ENCODE results near the gene BATF3.

The BATF3 gene

GRCh38 chr1:212646588-212646987, 53.1 kb downstream of the BATF3 start:
- Histone ChIP-seq H3K4ac (ENCODE audit: low read length) (no peak overlapping the region), H3K79me1 (ENCODE audit: low read depth, low read length) (no peaks in the 10 kb centered on the region), H3K27ac (replicated peaks; ENCODE audit: low read length) (no peak overlapping the region), H3K23ac (ENCODE audit: low read depth, low read length, poor library complexity) (peak overlapping the region; percentile 45), H3K4me2 (ENCODE audit: insufficient read depth, low read length, poor library complexity, severe bottlenecking) (no peak overlapping the region), H3K14ac (ENCODE audit: low read length) (peak overlapping the region; percentile 40), H2BK15ac (ENCODE audit: low read length) (no peak overlapping the region), H3K18ac (ENCODE audit: low read length) (no peak overlapping the region), H2AK5ac (ENCODE audit: low read depth, low read length) (no peak overlapping the region), H3K9ac (ENCODE audit: low read depth, low read length, poor library complexity) (no peak overlapping the region), H3K4me1 (ENCODE audit: control insufficient read depth in 2 of 2, insufficient read depth in 1 of 2, low read depth in 1 of 2, low read length in 2 of 2) (no peaks in the 10 kb centered on the region), H3K36me3 (replicated peaks in 1 of 2; ENCODE audit: control insufficient read depth in 2 of 2, insufficient read depth in 2 of 2, low read length in 2 of 2) (no peaks in the 10 kb centered on the region), H3K9me3 (replicated peaks in 1 of 2; ENCODE audit: control insufficient read depth in 2 of 2, insufficient read depth in 1 of 2, low read depth in 1 of 2, low read length in 2 of 2) (no peaks in the 10 kb centered on the region), H2BK12ac (ENCODE audit: low read length) (no peak overlapping the region), H4K8ac (ENCODE audit: low read depth, low read length) (no peak overlapping the region), H3K4me3 (ENCODE audit: low read length in 2 of 2) (no peak overlapping the region), H2AFZ (ENCODE audit: low read length) (no peak overlapping the region), H4K91ac (ENCODE audit: low read depth, low read length, poor library complexity) (no peak overlapping the region), H2BK5ac (ENCODE audit: low read length) (no peak overlapping the region), H3K27me3 (ENCODE audit: control insufficient read depth in 3 of 3, insufficient read depth in 3 of 3, low read depth in 1 of 3, low read length in 3 of 3) (peaks cover 0 to 19% (median 0%) of the 10 kb centered on the region in 3 experiments), H2BK120ac (ENCODE audit: low read depth, low read length) (no peak overlapping the region)
- DNase-seq (ENCODE audit: low spot score), result no peak
- WGBS, 2 donors (ENCODE audit: extremely low coverage in 2 of 2, insufficient read length in 2 of 2, insufficient replicate concordance in 1 of 2), result no CpG with 5 or more reads among the region's 19 CpGs

- Histone ChIP-seq H2BK5ac (ENCODE audit: low read length) (peak overlapping the region; percentile 17), H2AK5ac (ENCODE audit: low read depth, low read length) (no peak overlapping the region), H3K36me3 (replicated peaks in 1 of 2; ENCODE audit: control insufficient read depth in 2 of 2, insufficient read depth in 2 of 2, low read length in 2 of 2) (no peaks in the 10 kb centered on the region), H3K4me2 (ENCODE audit: insufficient read depth, low read length, poor library complexity, severe bottlenecking) (no peak overlapping the region), H4K8ac (ENCODE audit: low read depth, low read length) (no peak overlapping the region), H3K27ac (replicated peaks; ENCODE audit: low read length) (no peak overlapping the region), H3K14ac (ENCODE audit: low read length) (no peak overlapping the region), H3K18ac (ENCODE audit: low read length) (peak overlapping the region; percentile 33), H2BK120ac (ENCODE audit: low read depth, low read length) (no peak overlapping the region), H3K9me3 (replicated peaks in 1 of 2; ENCODE audit: control insufficient read depth in 2 of 2, insufficient read depth in 1 of 2, low read depth in 1 of 2, low read length in 2 of 2) (no peaks in the 10 kb centered on the region), H3K4me3 (ENCODE audit: low read length in 2 of 2) (no peak overlapping the region), H3K27me3 (ENCODE audit: control insufficient read depth in 3 of 3, insufficient read depth in 3 of 3, low read depth in 1 of 3, low read length in 3 of 3) (peaks cover 0 to 19% (median 0%) of the 10 kb centered on the region in 3 experiments), H4K91ac (ENCODE audit: low read depth, low read length, poor library complexity) (no peak overlapping the region), H3K79me1 (ENCODE audit: low read depth, low read length) (no peaks in the 10 kb centered on the region), H3K4ac (ENCODE audit: low read length) (no peak overlapping the region), H3K23ac (ENCODE audit: low read depth, low read length, poor library complexity) (no peak overlapping the region), H3K9ac (ENCODE audit: low read depth, low read length, poor library complexity) (no peak overlapping the region), H2AFZ (ENCODE audit: low read length) (no peak overlapping the region), H2BK12ac (ENCODE audit: low read length) (no peak overlapping the region), H2BK15ac (ENCODE audit: low read length) (no peak overlapping the region), H3K4me1 (ENCODE audit: control insufficient read depth in 2 of 2, insufficient read depth in 1 of 2, low read depth in 1 of 2, low read length in 2 of 2) (no peaks in the 10 kb centered on the region)
- no CpG with 5 or more reads among the region's 13 CpGs for WGBS, 2 donors (ENCODE audit: extremely low coverage in 2 of 2, insufficient read length in 2 of 2, insufficient replicate concordance in 1 of 2)
- DNase-seq (ENCODE audit: low spot score), result no peak
Observed at GRCh38 chr1:212645546-212646543, 53.8 kb downstream of the BATF3 start.

- Histone ChIP-seq H3K9me3 (replicated peaks in 1 of 2; ENCODE audit: control insufficient read depth in 2 of 2, insufficient read depth in 1 of 2, low read depth in 1 of 2, low read length in 2 of 2) (no peaks in the 10 kb centered on the region), H3K79me1 (ENCODE audit: low read depth, low read length) (no peaks in the 10 kb centered on the region), H2AFZ (ENCODE audit: low read length) (no peak overlapping the region), H2AK5ac (ENCODE audit: low read depth, low read length) (no peak overlapping the region), H2BK5ac (ENCODE audit: low read length) (no peak overlapping the region), H4K8ac (ENCODE audit: low read depth, low read length) (no peak overlapping the region), H2BK120ac (ENCODE audit: low read depth, low read length) (no peak overlapping the region), H3K18ac (ENCODE audit: low read length) (no peak overlapping the region), H4K91ac (ENCODE audit: low read depth, low read length, poor library complexity) (no peak overlapping the region), H3K36me3 (replicated peaks in 1 of 2; ENCODE audit: control insufficient read depth in 2 of 2, insufficient read depth in 2 of 2, low read length in 2 of 2) (no peaks in the 10 kb centered on the region), H3K27ac (replicated peaks; ENCODE audit: low read length) (no peak overlapping the region), H2BK15ac (ENCODE audit: low read length) (no peak overlapping the region), H3K4ac (ENCODE audit: low read length) (no peak overlapping the region), H3K23ac (ENCODE audit: low read depth, low read length, poor library complexity) (no peak overlapping the region), H3K4me3 (ENCODE audit: low read length in 2 of 2) (no peak overlapping the region), H3K14ac (ENCODE audit: low read length) (no peak overlapping the region), H2BK12ac (ENCODE audit: low read length) (no peak overlapping the region), H3K27me3 (ENCODE audit: control insufficient read depth in 3 of 3, insufficient read depth in 3 of 3, low read depth in 1 of 3, low read length in 3 of 3) (peaks cover 0 to 22% (median 0%) of the 10 kb centered on the region in 3 experiments), H3K4me2 (ENCODE audit: insufficient read depth, low read length, poor library complexity, severe bottlenecking) (no peak overlapping the region), H3K4me1 (ENCODE audit: control insufficient read depth in 2 of 2, insufficient read depth in 1 of 2, low read depth in 1 of 2, low read length in 2 of 2) (no peaks in the 10 kb centered on the region), H3K9ac (ENCODE audit: low read depth, low read length, poor library complexity) (no peak overlapping the region)
- DNase-seq (ENCODE audit: low spot score), result no peak
- no CpG with 5 or more reads among the region's 6 CpGs for WGBS, 2 donors (ENCODE audit: extremely low coverage in 2 of 2, insufficient read length in 2 of 2, insufficient replicate concordance in 1 of 2)
Observed at GRCh38 chr1:212644866-212645545, 54.6 kb downstream of the BATF3 start.

- no peak overlapping the region for H3K9ac ChIP-seq (ENCODE audit: low read depth, low read length, poor library complexity)
- no peak overlapping the region for H2BK120ac ChIP-seq (ENCODE audit: low read depth, low read length)
- H3K36me3 ChIP-seq (replicated peaks in 1 of 2; ENCODE audit: control insufficient read depth in 2 of 2, insufficient read depth in 2 of 2, low read length in 2 of 2), result no peaks in the 10 kb centered on the region
- no peak for DNase-seq (ENCODE audit: low spot score)
- H3K27me3 ChIP-seq (ENCODE audit: control insufficient read depth in 3 of 3, insufficient read depth in 3 of 3, low read depth in 1 of 3, low read length in 3 of 3), result peaks cover 0 to 26% (median 0%) of the 10 kb centered on the region in 3 experiments
- no peak overlapping the region for H2BK5ac ChIP-seq (ENCODE audit: low read length)
- no peaks in the 10 kb centered on the region for H3K79me1 ChIP-seq (ENCODE audit: low read depth, low read length)
- no peak overlapping the region for H3K27ac ChIP-seq (replicated peaks; ENCODE audit: low read length)
- no peaks in the 10 kb centered on the region for H3K4me1 ChIP-seq (ENCODE audit: control insufficient read depth in 2 of 2, insufficient read depth in 1 of 2, low read depth in 1 of 2, low read length in 2 of 2)
- H2AFZ ChIP-seq (ENCODE audit: low read length), result no peak overlapping the region
- H3K9me3 ChIP-seq (replicated peaks in 1 of 2; ENCODE audit: control insufficient read depth in 2 of 2, insufficient read depth in 1 of 2, low read depth in 1 of 2, low read length in 2 of 2), result no peaks in the 10 kb centered on the region
- no peak overlapping the region for H4K8ac ChIP-seq (ENCODE audit: low read depth, low read length)
- WGBS, 2 donors (ENCODE audit: extremely low coverage in 2 of 2, insufficient read length in 2 of 2, insufficient replicate concordance in 1 of 2), result no CpG with 5 or more reads among the region's 2 CpGs
- H2AK5ac ChIP-seq (ENCODE audit: low read depth, low read length), result no peak overlapping the region
- no peak overlapping the region for H3K14ac ChIP-seq (ENCODE audit: low read length)
- no peak overlapping the region for H2BK15ac ChIP-seq (ENCODE audit: low read length)
- no peak overlapping the region for H3K4me3 ChIP-seq (ENCODE audit: low read length in 2 of 2)
- H3K23ac ChIP-seq (ENCODE audit: low read depth, low read length, poor library complexity), result no peak overlapping the region
- no peak overlapping the region for H3K4me2 ChIP-seq (ENCODE audit: insufficient read depth, low read length, poor library complexity, severe bottlenecking)
- H3K4ac ChIP-seq (ENCODE audit: low read length), result no peak overlapping the region
- H3K18ac ChIP-seq (ENCODE audit: low read length), result no peak overlapping the region
- H4K91ac ChIP-seq (ENCODE audit: low read depth, low read length, poor library complexity), result no peak overlapping the region
- H2BK12ac ChIP-seq (ENCODE audit: low read length), result no peak overlapping the region
Observed at GRCh38 chr1:212643877-212644276, 55.8 kb downstream of the BATF3 start.
